Mucosa of gallbladder (tissue), 1 donor: Measurements from ENCODE around the gene SSH2. TPM values are rescaled to one million over a fixed set of nuclear protein-coding genes. Genes with fewer than 3 reads are reported as not detected.
"Not testable (repeated sequence)": the region's sequence is repeated elsewhere in the genome, so short reads cannot be mapped to it uniquely, and the experiment has no call there.

Experiments used
- DNase-seq: peaks from one replicate; pipeline ENCODE4 v3.0.0-alpha.2; 2020; ENCODE audit warnings: low spot score
- total RNA-seq: library from RNA; stranded (reverse); gene quantifications from one replicate; pipeline ENCODE4 v1.2.1, GENCODE V29; 2021
- donor health status: DM: no; HTN: no; CAD: no.

The SSH2 gene, protein sequence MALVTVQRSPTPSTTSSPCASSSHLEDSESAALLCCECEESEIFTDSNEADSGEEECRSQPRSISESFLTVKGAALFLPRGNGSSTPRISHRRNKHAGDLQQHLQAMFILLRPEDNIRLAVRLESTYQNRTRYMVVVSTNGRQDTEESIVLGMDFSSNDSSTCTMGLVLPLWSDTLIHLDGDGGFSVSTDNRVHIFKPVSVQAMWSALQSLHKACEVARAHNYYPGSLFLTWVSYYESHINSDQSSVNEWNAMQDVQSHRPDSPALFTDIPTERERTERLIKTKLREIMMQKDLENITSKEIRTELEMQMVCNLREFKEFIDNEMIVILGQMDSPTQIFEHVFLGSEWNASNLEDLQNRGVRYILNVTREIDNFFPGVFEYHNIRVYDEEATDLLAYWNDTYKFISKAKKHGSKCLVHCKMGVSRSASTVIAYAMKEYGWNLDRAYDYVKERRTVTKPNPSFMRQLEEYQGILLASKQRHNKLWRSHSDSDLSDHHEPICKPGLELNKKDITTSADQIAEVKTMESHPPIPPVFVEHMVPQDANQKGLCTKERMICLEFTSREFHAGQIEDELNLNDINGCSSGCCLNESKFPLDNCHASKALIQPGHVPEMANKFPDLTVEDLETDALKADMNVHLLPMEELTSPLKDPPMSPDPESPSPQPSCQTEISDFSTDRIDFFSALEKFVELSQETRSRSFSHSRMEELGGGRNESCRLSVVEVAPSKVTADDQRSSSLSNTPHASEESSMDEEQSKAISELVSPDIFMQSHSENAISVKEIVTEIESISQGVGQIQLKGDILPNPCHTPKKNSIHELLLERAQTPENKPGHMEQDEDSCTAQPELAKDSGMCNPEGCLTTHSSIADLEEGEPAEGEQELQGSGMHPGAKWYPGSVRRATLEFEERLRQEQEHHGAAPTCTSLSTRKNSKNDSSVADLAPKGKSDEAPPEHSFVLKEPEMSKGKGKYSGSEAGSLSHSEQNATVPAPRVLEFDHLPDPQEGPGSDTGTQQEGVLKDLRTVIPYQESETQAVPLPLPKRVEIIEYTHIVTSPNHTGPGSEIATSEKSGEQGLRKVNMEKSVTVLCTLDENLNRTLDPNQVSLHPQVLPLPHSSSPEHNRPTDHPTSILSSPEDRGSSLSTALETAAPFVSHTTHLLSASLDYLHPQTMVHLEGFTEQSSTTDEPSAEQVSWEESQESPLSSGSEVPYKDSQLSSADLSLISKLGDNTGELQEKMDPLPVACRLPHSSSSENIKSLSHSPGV (N-terminal part only)
- 24.8 TPM for total RNA-seq

GRCh38 chr17:29929533-29930408 lies at the start of gene SSH2:
SSH2 (minus strand) TSS chr17:29930228; CDS start chr17:29930000, 228 bp downstream.
- peak; percentile 85 for DNase-seq

- DNase-seq, result no peak
Measured at GRCh38 chr17:29977836-29978235, 47.8 kb upstream of the SSH2 start.

DNA sequence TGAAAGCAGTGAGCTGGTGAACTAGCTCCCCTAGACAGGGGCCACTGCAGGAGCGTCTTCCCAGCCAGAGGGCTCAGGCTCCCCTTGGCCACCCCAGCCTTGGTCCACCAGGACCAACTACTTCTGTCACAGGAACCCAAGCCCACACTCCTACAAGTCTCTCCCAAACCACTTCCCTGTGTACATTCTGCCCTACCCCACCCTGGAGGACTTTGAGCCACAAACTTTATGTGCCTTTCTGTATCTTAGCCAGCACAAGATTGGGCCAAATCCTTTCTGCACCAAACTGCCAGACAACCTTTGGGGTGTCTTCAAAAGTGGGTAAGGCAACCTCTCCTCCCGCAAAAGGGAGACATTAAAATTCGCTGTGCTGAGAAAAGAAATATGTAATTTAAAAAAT lies 43.0 kb upstream of the SSH2 start:
- DNase-seq, result no peak

- no peak for DNase-seq
Measured at GRCh38 chr17:29972277-29972676, 42.2 kb upstream of the SSH2 start.

GRCh38 chr17:29968271-29968670 lies 38.2 kb upstream of the SSH2 start:
- DNase-seq, result no peak

- DNase-seq, result no peak
Measured at GRCh38 chr17:29962656-29963055, 32.6 kb upstream of the SSH2 start.

DNA sequence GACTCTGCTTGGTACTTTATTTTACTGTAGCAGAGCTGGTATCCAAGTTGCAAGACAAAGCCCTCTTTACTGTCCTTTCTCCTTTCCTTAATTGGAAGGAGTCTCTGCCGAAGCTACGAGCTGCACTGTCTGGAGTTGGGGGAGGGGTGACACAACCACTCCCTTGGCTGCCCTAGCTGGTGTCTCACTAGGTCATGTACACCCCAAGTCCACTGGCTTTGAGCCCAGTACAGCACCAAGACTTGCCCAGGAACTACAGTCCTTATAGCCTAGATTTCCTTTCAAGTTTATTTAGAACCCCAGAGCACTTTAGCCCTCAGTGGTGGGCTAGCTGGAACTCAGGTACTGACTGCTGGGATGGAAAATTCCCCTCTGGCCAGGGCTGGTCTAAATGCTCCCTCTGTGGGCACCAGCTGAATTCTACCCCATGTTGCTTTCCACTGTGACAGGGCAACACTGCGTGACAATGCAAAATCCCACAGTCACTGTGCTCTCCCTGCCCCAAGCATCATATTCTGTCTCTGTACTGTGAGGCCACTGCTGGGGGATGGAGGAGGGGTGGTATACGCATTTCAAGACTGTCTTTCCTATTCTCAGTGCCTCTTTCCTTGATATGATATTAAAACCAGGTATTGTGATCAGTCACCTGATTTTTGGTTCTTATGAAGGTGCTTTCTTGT lies 29.8 kb upstream of the SSH2 start:
- DNase-seq, result no peak

GRCh38 chr17:29958947-29959657 lies 29.1 kb upstream of the SSH2 start:
- DNase-seq, result no peak

- not testable (repeated sequence) for DNase-seq
Measured at GRCh38 chr17:29957488-29957887, 27.5 kb upstream of the SSH2 start.

- DNase-seq, result no peak
Measured at GRCh38 chr17:29956225-29956624, 26.2 kb upstream of the SSH2 start.

DNA sequence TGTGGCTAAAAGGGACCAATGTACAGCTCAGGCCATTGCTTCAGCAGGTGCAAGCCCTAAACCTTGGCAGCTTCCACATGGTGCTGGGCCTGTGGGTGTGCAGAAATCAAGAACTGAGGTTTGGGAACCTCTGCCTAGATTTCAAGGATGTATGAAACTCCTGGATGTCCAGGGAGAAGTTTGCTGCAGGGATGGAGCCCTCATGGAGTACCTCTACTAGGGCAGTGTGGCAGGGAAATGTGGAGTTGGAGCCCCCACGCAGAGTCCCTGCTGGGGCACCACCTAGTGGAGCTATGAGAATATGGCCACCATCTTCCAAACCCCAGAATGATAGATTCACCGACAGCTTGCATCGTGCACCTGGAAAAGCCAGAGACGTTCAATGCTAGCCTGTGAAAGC lies 24.4 kb upstream of the SSH2 start:
- no peak for DNase-seq

DNA sequence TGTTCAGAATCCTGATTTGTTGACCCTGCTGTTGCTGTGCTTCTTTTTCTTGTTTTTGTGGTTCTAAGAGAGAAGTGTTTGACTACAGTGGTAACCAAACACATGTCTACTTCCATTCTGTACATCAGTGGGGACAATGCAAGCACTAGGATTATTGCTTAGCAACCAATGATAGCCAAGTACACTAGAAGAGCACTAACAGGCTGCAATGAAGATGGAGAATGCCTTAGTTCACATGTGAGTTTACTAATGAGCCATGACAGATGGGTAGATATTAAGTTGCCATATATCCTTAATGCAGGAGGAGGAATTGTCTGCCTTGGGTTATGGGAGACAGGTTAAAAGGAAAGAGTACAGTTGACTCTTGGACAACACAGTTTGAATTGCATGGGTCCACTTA lies 19.7 kb upstream of the SSH2 start:
- no peak for DNase-seq

GRCh38 chr17:29948448-29949215 lies 18.6 kb upstream of the SSH2 start:
- DNase-seq, result no peak

GRCh38 chr17:29945281-29945680 lies 15.3 kb upstream of the SSH2 start:
- DNase-seq, result no peak

DNA sequence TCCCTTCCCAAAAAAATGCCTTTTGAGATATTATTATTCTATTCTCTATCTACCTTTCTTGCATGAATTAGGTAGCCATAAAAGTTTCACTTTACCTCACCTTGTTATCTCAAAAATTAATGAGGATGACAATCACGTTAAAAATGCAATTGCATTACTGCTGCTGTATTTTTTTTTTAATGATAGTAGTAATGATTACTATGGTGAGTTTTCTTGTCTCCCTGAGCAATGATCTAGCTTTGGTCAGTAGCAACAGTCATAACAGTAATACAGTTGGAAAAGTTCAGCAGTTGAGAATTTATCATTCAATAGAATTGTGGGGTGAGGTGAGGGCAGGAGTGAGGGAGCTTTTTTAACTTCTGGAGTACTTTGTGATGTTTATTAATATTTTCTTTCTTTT lies 11.3 kb upstream of the SSH2 start, which contains the start of gene EFCAB5:
Gene EFCAB5 (plus strand): TSS at position 301 of the 400 bp plus-strand sequence. CDS start 163 bp downstream, outside the sequence.
- no peak for DNase-seq

DNA sequence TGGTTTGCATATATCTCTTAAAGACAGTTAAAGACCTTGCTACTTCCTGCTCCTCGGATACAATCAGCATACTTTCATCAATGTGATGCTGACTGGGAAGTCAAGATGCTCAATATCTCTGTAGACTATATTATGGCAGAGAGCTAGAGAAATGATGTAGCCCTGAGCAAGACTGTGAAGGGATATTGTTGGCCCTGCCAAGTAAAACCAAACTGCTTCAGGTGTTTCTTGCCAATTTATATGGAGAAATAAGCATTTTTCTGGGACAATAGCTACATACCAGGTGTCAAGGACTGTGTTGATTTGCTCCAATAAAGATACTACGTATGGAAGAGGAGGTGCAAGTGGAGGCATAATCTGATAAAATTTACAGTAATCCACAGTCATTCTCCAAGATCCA lies 6.7 kb upstream of the SSH2 start:
- no peak for DNase-seq

- not testable (repeated sequence) for DNase-seq
Measured at GRCh38 chr17:29935909-29936308, 5.9 kb upstream of the SSH2 start.

- DNase-seq, result no peak
Measured at GRCh38 chr17:29933379-29933778, 3.4 kb upstream of the SSH2 start.
